Measurements from ENCODE around the gene GSTM2.

Gene GSTM2

DNA sequence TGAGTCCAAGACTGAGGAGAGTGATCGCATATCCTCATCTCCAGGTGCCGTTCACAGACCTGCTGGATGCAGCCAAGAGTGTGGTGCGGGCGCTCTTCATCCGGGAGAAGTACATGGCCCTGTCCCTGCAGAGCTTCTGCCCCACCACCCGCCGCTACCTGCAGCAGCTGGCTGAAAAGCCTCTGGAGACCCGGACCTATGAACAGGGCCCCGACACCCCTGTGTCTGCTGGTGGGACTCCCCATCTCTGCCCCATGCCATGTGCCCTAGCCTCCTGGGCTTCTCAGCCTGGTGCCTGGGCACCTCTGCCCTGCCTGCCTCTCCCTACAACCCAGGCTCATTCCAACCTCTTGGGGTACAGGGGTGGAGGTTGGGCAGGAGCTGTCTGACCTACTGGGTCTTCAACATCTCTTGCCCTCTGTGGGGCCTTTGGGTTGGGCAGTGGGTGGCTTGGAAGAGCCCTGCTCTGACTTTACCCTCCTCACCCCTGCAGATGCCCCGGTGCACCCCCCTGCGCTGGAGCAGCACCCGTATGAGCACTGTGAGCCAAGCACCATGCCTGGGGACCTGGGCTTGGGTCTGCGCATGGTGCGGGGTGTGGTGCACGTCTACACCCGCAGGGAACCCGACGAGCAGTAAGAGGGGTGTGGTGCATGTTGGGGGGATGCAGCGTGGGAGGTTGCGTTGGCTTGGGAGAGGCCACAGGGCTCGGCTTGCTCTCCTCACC, 41.0 kb upstream of the GSTM2 start:
- FAIRE-seq (no peak), DNase-seq (ENCODE audit: insufficient read length, low spot score) (no peak)
- TF ChIP-seq, protein P1, sequence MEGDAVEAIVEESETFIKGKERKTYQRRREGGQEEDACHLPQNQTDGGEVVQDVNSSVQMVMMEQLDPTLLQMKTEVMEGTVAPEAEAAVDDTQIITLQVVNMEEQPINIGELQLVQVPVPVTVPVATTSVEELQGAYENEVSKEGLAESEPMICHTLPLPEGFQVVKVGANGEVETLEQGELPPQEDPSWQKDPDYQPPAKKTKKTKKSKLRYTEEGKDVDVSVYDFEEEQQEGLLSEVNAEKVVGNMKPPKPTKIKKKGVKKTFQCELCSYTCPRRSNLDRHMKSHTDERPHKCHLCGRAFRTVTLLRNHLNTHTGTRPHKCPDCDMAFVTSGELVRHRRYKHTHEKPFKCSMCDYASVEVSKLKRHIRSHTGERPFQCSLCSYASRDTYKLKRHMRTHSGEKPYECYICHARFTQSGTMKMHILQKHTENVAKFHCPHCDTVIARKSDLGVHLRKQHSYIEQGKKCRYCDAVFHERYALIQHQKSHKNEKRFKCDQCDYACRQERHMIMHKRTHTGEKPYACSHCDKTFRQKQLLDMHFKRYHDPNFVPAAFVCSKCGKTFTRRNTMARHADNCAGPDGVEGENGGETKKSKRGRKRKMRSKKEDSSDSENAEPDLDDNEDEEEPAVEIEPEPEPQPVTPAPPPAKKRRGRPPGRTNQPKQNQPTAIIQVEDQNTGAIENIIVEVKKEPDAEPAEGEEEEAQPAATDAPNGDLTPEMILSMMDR (IDR thresholded peaks at IDR 0.05; ENCODE audit: insufficient read depth, missing control alignments): no peak

GRCh38 chr1:109627692-109628399, 40.0 kb upstream of the GSTM2 start:
- no peak for FAIRE-seq
- TF ChIP-seq, protein P1 (IDR thresholded peaks at IDR 0.05; ENCODE audit: insufficient read depth, missing control alignments): no peak
- DNase-seq (ENCODE audit: insufficient read length, low spot score): peak; percentile 13

GRCh38 chr1:109628540-109629321, 39.1 kb upstream of the GSTM2 start:
- no peak for DNase-seq (ENCODE audit: insufficient read length, low spot score)
- FAIRE-seq: no peak
- TF ChIP-seq, protein P1 (IDR thresholded peaks at IDR 0.05; ENCODE audit: insufficient read depth, missing control alignments): no peak

DNA sequence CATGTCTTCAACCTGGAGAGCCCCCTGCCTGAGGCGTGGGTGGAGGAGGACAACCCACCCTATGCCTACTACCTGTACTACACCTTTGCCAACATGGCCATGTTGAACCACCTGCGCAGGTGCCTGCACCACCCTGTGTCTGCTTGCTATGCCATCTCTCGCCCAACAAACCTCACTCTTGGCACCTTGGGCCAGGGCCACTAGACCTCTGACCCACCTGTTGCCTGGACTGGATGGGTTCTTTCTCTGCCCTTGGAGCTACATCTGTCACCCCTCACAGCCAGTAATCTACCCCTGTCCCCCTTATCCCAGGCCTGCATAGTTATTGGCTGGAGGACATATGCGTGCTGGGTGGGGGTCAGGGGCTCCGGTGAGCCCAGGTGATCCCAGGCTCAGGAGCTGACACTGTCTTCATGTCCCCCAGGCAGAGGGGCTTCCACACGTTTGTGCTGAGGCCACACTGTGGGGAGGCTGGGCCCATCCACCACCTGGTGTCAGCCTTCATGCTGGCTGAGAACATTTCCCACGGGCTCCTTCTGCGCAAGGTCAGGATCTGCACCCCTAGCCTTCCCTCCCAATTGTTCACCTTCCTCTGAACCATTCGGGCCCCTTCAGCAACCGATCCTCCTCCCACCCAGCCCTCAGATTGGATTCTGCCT, 38.4 kb upstream of the GSTM2 start:
- DNase-seq (ENCODE audit: insufficient read length, low spot score) (no peak), FAIRE-seq (no peak)
- TF ChIP-seq, protein P1 (IDR thresholded peaks at IDR 0.05; ENCODE audit: insufficient read depth, missing control alignments): no peak

GRCh38 chr1:109630081-109630897, 37.6 kb upstream of the GSTM2 start:
- FAIRE-seq: no peak
- DNase-seq (ENCODE audit: insufficient read length, low spot score): no peak

More at GRCh38 chr1:109630081-109630897, 37.6 kb upstream of the GSTM2 start:
- TF ChIP-seq, protein P1 (IDR thresholded peaks at IDR 0.05; ENCODE audit: insufficient read depth, missing control alignments): no peak

Data from D721Med (cell line).